Immature natural killer cell (primary cell): Measurements from ENCODE around the gene CYTH4. TPM values are rescaled to one million over a fixed set of nuclear protein-coding genes. Genes with fewer than 3 reads are reported as not detected.

ENCODE experiments used
- DNase-seq, 3 donors: peaks; one replicate each; pipeline ENCODE4 v3.0.0; 2022; ENCODE audit warnings: mixed read lengths in 1 of 3
- H3K27ac Mint-ChIP-seq, 6 donors: one replicate each; pipeline ENCODE4 v1.8.0; 2020; ENCODE audit warnings: mixed read lengths in 6 of 6, mild to moderate bottlenecking in 5 of 6, inconsistent platforms in 4 of 6, moderate library complexity in 3 of 6
- H3K27me3 Mint-ChIP-seq, 3 donors: one replicate each; pipeline ENCODE4 v1.8.0; 2020 to 2021; ENCODE audit warnings: low read depth in 3 of 3, mild to moderate bottlenecking in 3 of 3, mixed read lengths in 3 of 3, moderate library complexity in 3 of 3, inconsistent platforms in 1 of 3
- H3K36me3 Mint-ChIP-seq, 3 donors: one replicate each; pipeline ENCODE4 v1.8.0; 2020; ENCODE audit warnings: mixed read lengths in 3 of 3, inconsistent platforms in 2 of 3, mild to moderate bottlenecking in 2 of 3
- H3K4me1 Mint-ChIP-seq, 2 donors: one replicate each; pipeline ENCODE4 v1.8.0; 2020; ENCODE audit warnings: inconsistent platforms in 2 of 2, mild to moderate bottlenecking in 2 of 2, mixed read lengths in 2 of 2, moderate library complexity in 1 of 2
- H3K4me3 Mint-ChIP-seq, 5 donors: one replicate each; pipeline ENCODE4 v1.8.0; 2020; ENCODE audit warnings: mild to moderate bottlenecking in 5 of 5, mixed read lengths in 5 of 5, inconsistent platforms in 3 of 5, moderate library complexity in 3 of 5
- H3K9me3 Mint-ChIP-seq, 6 donors: one replicate each; pipeline ENCODE4 v1.8.0; 2020; ENCODE audit warnings: mild to moderate bottlenecking in 6 of 6, mixed read lengths in 6 of 6, inconsistent platforms in 4 of 6, moderate library complexity in 3 of 6
- polyA plus RNA-seq, 3 donors: library from polyadenylated mRNA; unstranded; fragments of 300-500 nt; fragmentation: Illumina TruSeq; gene quantifications; one replicate each; pipeline ENCODE4 v1.2.3, GENCODE V29; 2021

Gene CYTH4
- polyA plus RNA-seq, 3 donors from 2014 or later = 42.5 to 95.4 (median 54.1) TPM

- Mint-ChIP-seq H3K36me3 (peaks cover 7 to 49% (median 24%) of the 10 kb centered on the region in 3 donors), H3K4me3 (no peak overlapping the region), H3K9me3 (peaks cover 0 to 1% (median 0%) of the 10 kb centered on the region in 6 donors), H3K27ac (peak overlapping the region in 3 of 6 donors; percentile 63 to 76 (median 75)), H3K27me3 (peaks cover 0 to 3% (median 2%) of the 10 kb centered on the region in 3 donors), H3K4me1 (peaks cover 67 to 71% of the 10 kb centered on the region in 2 donors)
- no peak for DNase-seq
Measured at GRCh38 chr22:37293172-37293571, 10.9 kb downstream of the CYTH4 start.

DNA sequence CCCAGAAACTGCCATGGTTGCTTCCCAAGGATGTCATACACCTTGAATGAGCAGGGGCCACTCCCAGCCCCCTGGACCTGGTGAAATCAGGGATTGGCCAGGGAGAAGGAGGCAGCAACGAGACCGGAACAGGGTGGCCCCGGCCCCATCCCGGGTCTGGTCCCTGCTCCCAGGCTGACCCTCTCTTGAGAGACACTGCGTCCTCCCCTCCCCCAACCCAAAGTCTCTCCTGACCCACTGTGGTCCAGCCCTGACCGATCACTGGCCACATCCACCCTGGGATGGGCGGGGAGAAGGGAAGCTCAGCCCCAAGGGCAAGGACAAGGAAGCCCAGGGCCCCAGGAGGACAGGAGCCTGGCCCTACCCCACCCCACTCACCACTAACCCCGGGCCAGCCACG, 12.4 kb downstream of the CYTH4 start:
- Mint-ChIP-seq H3K27ac (peak overlapping the region in 2 of 6 donors; percentile 55 to 67), H3K9me3 (peaks cover 0 to 1% (median 0%) of the 10 kb centered on the region in 6 donors), H3K27me3 (peaks cover 0 to 2% (median 2%) of the 10 kb centered on the region in 3 donors), H3K4me1 (peaks cover 61 to 69% of the 10 kb centered on the region in 2 donors), H3K36me3 (peaks cover 10 to 43% (median 20%) of the 10 kb centered on the region in 3 donors), H3K4me3 (no peak overlapping the region)
- DNase-seq = no peak

DNA sequence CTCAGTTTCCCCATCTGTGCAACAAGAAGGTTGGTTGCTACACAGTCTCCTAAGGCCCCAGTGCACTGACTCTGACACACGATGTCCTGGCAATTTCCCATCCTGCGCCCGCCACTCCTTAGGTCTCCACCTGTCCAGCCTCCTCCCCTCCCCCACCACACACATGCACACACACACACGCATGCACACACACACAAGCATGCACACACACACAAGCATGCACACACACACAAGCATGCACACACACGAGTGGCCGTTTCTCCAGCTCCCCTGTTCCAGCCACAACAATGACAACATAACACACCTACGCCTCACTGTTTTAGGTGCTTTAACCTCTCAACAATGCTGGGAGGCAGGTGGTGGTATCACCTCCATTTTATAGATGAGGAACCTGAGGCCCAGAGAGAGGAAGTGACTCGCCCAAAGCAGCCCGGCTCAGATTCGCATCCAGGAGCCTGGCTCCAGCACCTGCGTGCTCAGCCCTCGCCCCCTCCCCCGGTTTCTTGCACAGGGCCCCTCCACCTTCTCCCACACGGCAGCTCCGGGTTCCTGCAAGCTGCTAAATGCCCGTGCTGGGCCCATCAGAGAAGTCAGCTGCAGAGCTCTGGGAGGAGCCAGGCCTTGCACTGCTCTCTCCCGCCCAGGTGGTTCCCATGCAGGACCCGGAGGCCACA, 13.0 kb downstream of the CYTH4 start:
- peaks cover 61 to 69% of the 10 kb centered on the region in 2 donors for H3K4me1 Mint-ChIP-seq
- H3K9me3 Mint-ChIP-seq = peaks cover 0 to 1% (median 0%) of the 10 kb centered on the region in 6 donors
- H3K4me3 Mint-ChIP-seq = no peak overlapping the region
- no peak for DNase-seq
- peaks cover 15 to 43% (median 26%) of the 10 kb centered on the region in 3 donors for H3K36me3 Mint-ChIP-seq
- H3K27me3 Mint-ChIP-seq = peaks cover 0 to 2% (median 2%) of the 10 kb centered on the region in 3 donors
- peak overlapping the region in 4 of 6 donors; percentile 55 to 74 (median 61) for H3K27ac Mint-ChIP-seq

GRCh38 chr22:37295946-37296345, 13.6 kb downstream of the CYTH4 start:
- no peak for DNase-seq
- peaks cover 17 to 46% (median 30%) of the 10 kb centered on the region in 3 donors for H3K36me3 Mint-ChIP-seq
- peaks cover 61 to 69% of the 10 kb centered on the region in 2 donors for H3K4me1 Mint-ChIP-seq
- peaks cover 0 to 1% (median 0%) of the 10 kb centered on the region in 6 donors for H3K9me3 Mint-ChIP-seq
- H3K27me3 Mint-ChIP-seq = peaks cover 0 to 2% (median 2%) of the 10 kb centered on the region in 3 donors
- peak overlapping the region in 1 of 6 donors; percentile 74 for H3K27ac Mint-ChIP-seq
- H3K4me3 Mint-ChIP-seq = no peak overlapping the region

DNA sequence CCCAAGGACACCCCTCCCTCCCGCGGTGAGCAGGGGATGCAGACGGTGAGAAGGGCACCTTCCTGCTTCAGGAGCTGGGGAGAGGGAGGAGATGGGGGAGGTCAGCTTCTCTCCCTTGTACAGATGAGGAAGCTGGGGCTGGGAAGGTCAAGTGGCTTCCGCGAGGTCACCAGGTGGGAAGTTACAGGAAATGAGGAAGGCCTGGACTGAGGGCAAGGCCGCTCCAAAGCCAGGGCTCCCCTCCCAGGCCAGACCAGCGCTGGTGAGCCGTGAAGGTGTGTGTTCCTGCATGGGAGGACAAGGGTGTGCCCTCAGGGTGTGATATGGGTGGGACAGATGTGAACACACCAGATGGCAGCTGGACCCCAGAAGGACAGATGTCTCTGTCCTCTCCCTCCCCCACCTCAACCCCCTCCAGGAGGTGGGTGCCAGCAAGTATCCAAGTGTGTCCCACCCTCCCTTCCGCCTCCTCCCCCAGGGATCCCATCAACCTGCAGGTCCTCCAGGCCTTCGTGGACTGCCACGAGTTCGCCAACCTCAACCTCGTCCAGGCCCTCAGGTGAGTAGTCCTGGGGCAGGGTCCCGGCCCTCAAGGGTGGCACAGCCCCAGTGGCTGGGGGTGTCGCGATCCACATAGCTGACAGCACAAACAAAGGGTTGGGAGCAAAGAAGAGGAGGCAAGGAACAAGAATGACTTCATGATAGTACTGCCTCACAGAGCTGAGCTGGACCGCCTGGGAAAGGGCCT, 16.6 kb downstream of the CYTH4 start:
- peak overlapping the region in 3 of 5 donors; percentile 7 to 42 (median 10) for H3K4me3 Mint-ChIP-seq
- peaks cover 23 to 51% (median 34%) of the 10 kb centered on the region in 3 donors for H3K36me3 Mint-ChIP-seq
- DNase-seq = no peak
- H3K27ac Mint-ChIP-seq = peak overlapping the region; percentile 79 to 93 (median 83)
- H3K27me3 Mint-ChIP-seq = peaks cover 0 to 3% (median 2%) of the 10 kb centered on the region in 3 donors
- peaks cover 0 to 1% (median 0%) of the 10 kb centered on the region in 6 donors for H3K9me3 Mint-ChIP-seq
- H3K4me1 Mint-ChIP-seq = peaks cover 62 to 64% of the 10 kb centered on the region in 2 donors

- peak overlapping the region; percentile 1 to 68 (median 38) for H3K4me3 Mint-ChIP-seq
- peaks cover 0 to 3% (median 2%) of the 10 kb centered on the region in 3 donors for H3K27me3 Mint-ChIP-seq
- H3K9me3 Mint-ChIP-seq = peaks cover 0 to 1% (median 0%) of the 10 kb centered on the region in 6 donors
- H3K4me1 Mint-ChIP-seq = peaks cover 71 to 73% of the 10 kb centered on the region in 2 donors
- no peak for DNase-seq
- H3K27ac Mint-ChIP-seq = peak overlapping the region; percentile 81 to 93 (median 91)
- peaks cover 25 to 55% (median 38%) of the 10 kb centered on the region in 3 donors for H3K36me3 Mint-ChIP-seq
Measured at GRCh38 chr22:37299969-37300509, 17.7 kb downstream of the CYTH4 start.

- Mint-ChIP-seq H3K9me3 (peaks cover 0 to 1% (median 0%) of the 10 kb centered on the region in 6 donors), H3K27me3 (peaks cover 0 to 2% (median 2%) of the 10 kb centered on the region in 3 donors), H3K4me1 (peaks cover 73 to 78% of the 10 kb centered on the region in 2 donors), H3K4me3 (peak overlapping the region; percentile 38 to 68 (median 50)), H3K36me3 (peaks cover 26 to 55% (median 41%) of the 10 kb centered on the region in 3 donors), H3K27ac (peak overlapping the region; percentile 81 to 93 (median 91))
- DNase-seq = no peak
Measured at GRCh38 chr22:37300551-37301017, 18.3 kb downstream of the CYTH4 start.

DNA sequence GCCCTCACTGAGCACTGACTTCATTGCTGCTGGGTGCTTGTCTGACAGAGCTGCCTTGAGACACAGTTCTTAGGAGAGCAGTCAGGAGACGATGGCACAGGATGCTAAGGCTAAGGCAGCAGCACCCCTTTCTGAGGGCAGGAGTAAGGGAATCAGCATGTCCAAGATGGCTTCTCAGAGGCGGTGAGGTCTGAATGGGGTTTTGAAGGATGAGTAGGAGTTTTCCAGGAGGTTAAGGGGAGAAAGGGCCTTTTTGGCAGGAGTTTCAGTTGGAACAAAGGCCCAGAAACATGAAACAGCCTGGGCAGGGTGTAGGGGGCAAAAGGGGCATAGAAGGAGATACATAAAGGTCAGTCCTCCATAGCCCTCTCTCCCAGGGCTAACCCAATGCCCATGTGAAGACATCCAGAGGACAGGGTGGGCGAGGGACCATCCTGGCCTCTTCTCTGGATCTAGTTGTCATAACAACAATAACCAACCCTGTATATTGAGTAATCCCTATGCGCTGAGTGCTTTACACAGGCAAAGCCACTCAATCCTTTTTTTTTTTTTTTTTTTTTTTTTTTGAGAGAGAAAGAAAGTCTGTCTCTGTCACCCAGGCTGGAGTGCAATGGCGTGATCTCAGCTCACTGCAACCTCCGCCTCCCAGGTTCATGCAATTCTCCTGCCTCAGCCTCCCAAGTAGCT, 19.0 kb downstream of the CYTH4 start:
- Mint-ChIP-seq H3K27ac (peak overlapping the region; percentile 81 to 93 (median 91)), H3K4me1 (peaks cover 80 to 85% of the 10 kb centered on the region in 2 donors), H3K4me3 (peak overlapping the region in 4 of 5 donors; percentile 46 to 68 (median 56)), H3K27me3 (peaks cover 1 to 2% (median 2%) of the 10 kb centered on the region in 3 donors), H3K36me3 (peaks cover 26 to 55% (median 41%) of the 10 kb centered on the region in 3 donors), H3K9me3 (peaks cover 0 to 1% (median 0%) of the 10 kb centered on the region in 6 donors)
- DNase-seq = no peak

DNA sequence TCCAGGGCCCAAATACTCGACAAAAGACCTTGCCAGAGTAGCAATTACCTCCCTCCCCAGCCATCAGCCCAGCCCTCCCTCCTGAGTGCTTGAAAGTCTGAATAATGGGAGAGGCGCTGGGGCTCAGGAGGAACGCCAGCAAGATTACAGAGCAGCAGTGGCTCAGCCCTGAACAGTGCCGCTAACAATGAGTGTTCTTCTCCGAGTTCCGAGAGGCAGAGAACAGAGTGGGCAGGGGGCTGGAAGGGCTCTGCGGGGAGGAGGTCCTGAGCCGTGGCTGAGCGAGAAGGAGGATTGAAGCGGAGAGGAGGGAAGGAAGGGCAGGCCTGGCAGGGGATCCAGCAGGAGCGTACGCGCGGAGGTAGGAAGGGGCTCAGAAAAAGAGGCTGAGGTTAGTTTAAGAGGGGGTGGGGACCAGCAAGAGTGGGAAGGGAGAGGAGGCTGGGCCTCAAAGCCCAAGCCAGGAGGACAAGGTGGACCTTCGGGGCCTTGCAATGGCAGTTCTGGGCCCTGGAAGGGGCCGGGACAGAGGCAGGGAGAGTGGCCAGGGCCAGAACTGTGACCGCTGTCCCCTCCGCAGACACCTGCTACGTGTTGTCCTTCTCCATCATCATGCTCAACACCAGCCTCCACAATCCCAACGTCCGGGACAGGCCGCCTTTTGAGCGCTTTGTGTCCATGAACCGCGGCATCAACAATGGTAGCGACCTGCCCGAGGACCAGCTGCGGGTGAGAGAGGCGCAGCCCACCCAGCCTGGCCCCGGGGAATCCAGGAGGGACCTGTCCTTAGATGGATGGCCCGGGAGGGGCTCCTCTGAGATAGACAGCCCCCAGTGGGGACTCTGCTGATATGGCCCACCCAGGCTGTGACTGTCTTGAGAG, 20.6 kb downstream of the CYTH4 start:
- Mint-ChIP-seq H3K36me3 (peaks cover 29 to 47% (median 46%) of the 10 kb centered on the region in 3 donors), H3K27me3 (peaks cover 12 to 13% (median 13%) of the 10 kb centered on the region in 3 donors), H3K27ac (peak overlapping the region; percentile 49 to 97 (median 92)), H3K4me1 (peaks cover 86 to 87% of the 10 kb centered on the region in 2 donors), H3K9me3 (peaks cover 0 to 1% (median 0%) of the 10 kb centered on the region in 6 donors), H3K4me3 (no peak overlapping the region)
- DNase-seq = no peak

DNA sequence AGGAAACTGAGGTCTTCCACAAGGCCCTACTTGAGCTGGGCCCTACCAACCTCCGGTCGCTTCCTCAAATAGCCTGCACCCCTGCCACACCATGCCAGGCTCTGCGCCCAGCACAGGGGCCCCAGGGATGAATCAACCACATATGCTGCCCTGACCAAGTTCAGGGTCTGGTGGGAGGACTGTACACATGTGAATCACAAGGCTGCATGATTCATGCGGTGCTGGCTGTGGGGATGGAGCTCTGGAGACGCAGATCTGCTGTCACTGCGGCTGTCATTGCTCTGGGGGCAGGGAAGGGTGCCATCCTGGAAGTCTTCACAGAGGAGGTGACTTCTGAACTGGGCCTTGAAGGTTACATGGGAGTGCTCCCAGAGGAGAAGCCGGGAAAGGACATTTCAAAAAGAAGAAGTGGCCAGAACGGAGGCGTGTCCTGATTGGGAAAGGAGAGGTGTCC, 21.5 kb downstream of the CYTH4 start:
- Mint-ChIP-seq H3K27ac (peak overlapping the region; percentile 75 to 97 (median 86)), H3K36me3 (peaks cover 24 to 44% (median 41%) of the 10 kb centered on the region in 3 donors), H3K27me3 (peaks cover 12 to 18% (median 13%) of the 10 kb centered on the region in 3 donors)

DNA sequence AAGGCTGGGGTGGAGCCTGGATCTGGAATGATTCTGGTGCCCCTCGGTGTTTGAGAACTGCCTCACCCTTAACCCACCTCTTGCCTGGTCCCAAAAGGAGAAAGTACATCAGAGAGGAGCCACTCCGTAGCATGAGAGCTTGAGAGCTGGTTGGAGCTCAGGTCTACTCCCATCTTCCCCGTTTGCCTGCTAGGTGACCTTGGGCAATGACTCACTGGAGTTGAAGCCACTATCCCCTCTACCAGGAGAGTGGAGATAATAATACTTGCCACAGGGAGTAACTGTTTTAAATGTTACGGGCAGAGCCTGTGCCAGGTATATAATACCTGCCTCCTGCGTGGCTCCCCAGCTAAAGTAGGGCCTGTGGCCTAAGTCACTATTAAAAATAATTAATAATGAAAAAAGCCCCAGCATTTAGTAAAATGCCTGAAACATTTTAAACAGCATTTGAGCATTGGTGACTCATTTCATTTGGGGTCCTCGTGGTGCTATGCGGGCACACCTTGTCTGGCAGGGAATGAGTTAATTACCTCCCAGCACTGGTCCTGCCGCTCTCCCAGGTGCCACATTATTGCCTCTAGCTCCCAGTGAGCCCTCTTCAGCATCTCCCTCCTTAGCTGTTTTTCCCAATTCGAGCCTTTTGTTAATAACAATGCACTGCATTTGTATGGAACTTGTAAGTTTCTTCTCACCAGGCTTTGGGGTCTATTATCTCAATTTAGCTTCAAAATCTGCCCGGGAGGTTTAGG, 22.5 kb downstream of the CYTH4 start:
- Mint-ChIP-seq H3K9me3 (no peaks in the 10 kb centered on the region), H3K27me3 (peaks cover 12 to 23% (median 16%) of the 10 kb centered on the region in 3 donors), H3K4me1 (peaks cover 91% of the 10 kb centered on the region in 2 donors), H3K36me3 (peaks cover 24 to 52% (median 46%) of the 10 kb centered on the region in 3 donors), H3K27ac (peak overlapping the region; percentile 89 to 98 (median 94)), H3K4me3 (peak overlapping the region in 2 of 5 donors; percentile 33 to 82)
- no peak for DNase-seq

More for the DNA sequence above, 21.5 kb downstream of the CYTH4 start:
- H3K4me1 Mint-ChIP-seq = peaks cover 86 to 87% of the 10 kb centered on the region in 2 donors
- no peak for DNase-seq
- H3K9me3 Mint-ChIP-seq = no peaks in the 10 kb centered on the region
- peak overlapping the region in 2 of 5 donors; percentile 22 to 47 for H3K4me3 Mint-ChIP-seq
